ENCODE data around the gene MLX.
A peak's percentile ranks its signal among the peaks of the same experiment; 100 is the strongest.
"Not testable (repeated sequence)": the region's sequence is repeated elsewhere in the genome, so short reads cannot be mapped to it uniquely, and the experiment has no call there.

MLX gene

GRCh38 chr17:42544874-42545283 is 22.0 kb upstream of the MLX start:
- no peak overlapping the region for H3K27ac Mint-ChIP-seq
- peaks cover 8% of the 10 kb centered on the region for H3K36me3 Mint-ChIP-seq (ENCODE audit: low read depth)
- H3K4me3 Mint-ChIP-seq, result no peak overlapping the region
- H3K9me3 Mint-ChIP-seq, result no peaks in the 10 kb centered on the region
- H3K27me3 Mint-ChIP-seq (ENCODE audit: low read depth), result no peaks in the 10 kb centered on the region
- peaks cover 26% of the 10 kb centered on the region for H3K4me1 Mint-ChIP-seq (ENCODE audit: low read depth)

- not testable (repeated sequence) for H3K4me3 Mint-ChIP-seq
These were observed 21.0 kb upstream of the MLX start for GRCh38 chr17:42545755-42546505.

GRCh38 chr17:42547001-42547461 is 19.9 kb upstream of the MLX start:
- Mint-ChIP-seq H3K27ac (no peak overlapping the region), H3K4me1 (ENCODE audit: low read depth) (peaks cover 12% of the 10 kb centered on the region), H3K27me3 (ENCODE audit: low read depth) (no peaks in the 10 kb centered on the region), H3K4me3 (no peak overlapping the region), H3K9me3 (no peaks in the 10 kb centered on the region), H3K36me3 (ENCODE audit: low read depth) (peaks cover 3% of the 10 kb centered on the region)

More at GRCh38 chr17:42545755-42546505, 21.0 kb upstream of the MLX start:
- not testable (repeated sequence) for H3K27ac Mint-ChIP-seq; H3K27me3 Mint-ChIP-seq (ENCODE audit: low read depth); H3K9me3 Mint-ChIP-seq; H3K36me3 Mint-ChIP-seq (ENCODE audit: low read depth)
- H3K4me1 Mint-ChIP-seq (ENCODE audit: low read depth), result peaks cover 21% of the 10 kb centered on the region

- Mint-ChIP-seq H3K27ac (no peak overlapping the region), H3K27me3 (ENCODE audit: low read depth) (no peaks in the 10 kb centered on the region), H3K4me3 (no peak overlapping the region), H3K36me3 (ENCODE audit: low read depth) (peaks cover 3% of the 10 kb centered on the region), H3K9me3 (no peaks in the 10 kb centered on the region), H3K4me1 (ENCODE audit: low read depth) (peaks cover 12% of the 10 kb centered on the region)
These were observed 19.2 kb upstream of the MLX start for GRCh38 chr17:42547698-42548069.

GRCh38 chr17:42548070-42548837 is 18.6 kb upstream of the MLX start:
- H3K4me3 Mint-ChIP-seq, result no peak overlapping the region
- H3K4me1 Mint-ChIP-seq (ENCODE audit: low read depth), result peaks cover 10% of the 10 kb centered on the region
- no peaks in the 10 kb centered on the region for H3K27me3 Mint-ChIP-seq (ENCODE audit: low read depth)
- no peaks in the 10 kb centered on the region for H3K9me3 Mint-ChIP-seq
- H3K36me3 Mint-ChIP-seq (ENCODE audit: low read depth), result peaks cover 3% of the 10 kb centered on the region
- H3K27ac Mint-ChIP-seq, result no peak overlapping the region

GRCh38 chr17:42548993-42549755 is 17.7 kb upstream of the MLX start:
- H3K4me1 Mint-ChIP-seq (ENCODE audit: low read depth), result peaks cover 10% of the 10 kb centered on the region
- peaks cover 3% of the 10 kb centered on the region for H3K36me3 Mint-ChIP-seq (ENCODE audit: low read depth)
- peak overlapping the region; percentile 5 for H3K27ac Mint-ChIP-seq
- H3K9me3 Mint-ChIP-seq, result no peaks in the 10 kb centered on the region
- peak overlapping the region; percentile 35 for H3K4me3 Mint-ChIP-seq
- no peaks in the 10 kb centered on the region for H3K27me3 Mint-ChIP-seq (ENCODE audit: low read depth)

GRCh38 chr17:42552736-42553135 is 14.2 kb upstream of the MLX start, which contains the start of gene HSD17B1:
HSD17B1 (plus strand) TSS chr17:42552923; CDS start chr17:42552934, 11 bp downstream.
- H3K9me3 Mint-ChIP-seq; H3K36me3 Mint-ChIP-seq (ENCODE audit: low read depth); H3K27me3 Mint-ChIP-seq (ENCODE audit: low read depth): not testable (repeated sequence)
- peak within 1 kb of the TSS; percentile 92 for H3K27ac Mint-ChIP-seq
- peak within 1 kb of the TSS; percentile 94 for H3K4me3 Mint-ChIP-seq
- H3K4me1 Mint-ChIP-seq (ENCODE audit: low read depth), result peaks cover 21% of the 10 kb centered on the region

GRCh38 chr17:42553161-42553818 is 13.6 kb upstream of the MLX start:
- no peaks in the 10 kb centered on the region for H3K27me3 Mint-ChIP-seq (ENCODE audit: low read depth)
- peaks cover 3% of the 10 kb centered on the region for H3K36me3 Mint-ChIP-seq (ENCODE audit: low read depth)
- H3K4me3 Mint-ChIP-seq, result peak overlapping the region; percentile 94
- no peaks in the 10 kb centered on the region for H3K9me3 Mint-ChIP-seq
- peak overlapping the region; percentile 59 for H3K27ac Mint-ChIP-seq
- peaks cover 21% of the 10 kb centered on the region for H3K4me1 Mint-ChIP-seq (ENCODE audit: low read depth)

- no peaks in the 10 kb centered on the region for H3K27me3 Mint-ChIP-seq (ENCODE audit: low read depth)
- peak overlapping the region; percentile 94 for H3K4me3 Mint-ChIP-seq
- peak overlapping the region; percentile 92 for H3K27ac Mint-ChIP-seq
- peaks cover 3% of the 10 kb centered on the region for H3K36me3 Mint-ChIP-seq (ENCODE audit: low read depth)
- H3K4me1 Mint-ChIP-seq (ENCODE audit: low read depth), result peaks cover 19% of the 10 kb centered on the region
- no peaks in the 10 kb centered on the region for H3K9me3 Mint-ChIP-seq
These were observed 13.0 kb upstream of the MLX start for GRCh38 chr17:42553866-42554249.

- Mint-ChIP-seq H3K9me3 (no peaks in the 10 kb centered on the region), H3K36me3 (ENCODE audit: low read depth) (peaks cover 3% of the 10 kb centered on the region), H3K4me3 (peak overlapping the region; percentile 94), H3K27me3 (ENCODE audit: low read depth) (no peaks in the 10 kb centered on the region), H3K4me1 (ENCODE audit: low read depth) (peaks cover 14% of the 10 kb centered on the region), H3K27ac (peak overlapping the region; percentile 92)
These were observed 12.4 kb upstream of the MLX start for GRCh38 chr17:42554250-42555121.

GRCh38 chr17:42555122-42555622 is 11.7 kb upstream of the MLX start:
- Mint-ChIP-seq H3K9me3 (no peaks in the 10 kb centered on the region), H3K4me1 (ENCODE audit: low read depth) (peaks cover 14% of the 10 kb centered on the region), H3K4me3 (peak overlapping the region; percentile 94), H3K27ac (peak overlapping the region; percentile 92), H3K27me3 (ENCODE audit: low read depth) (no peaks in the 10 kb centered on the region), H3K36me3 (ENCODE audit: low read depth) (peaks cover 3% of the 10 kb centered on the region)

GRCh38 chr17:42555961-42556617 is 10.8 kb upstream of the MLX start:
- H3K4me1 Mint-ChIP-seq (ENCODE audit: low read depth), result peaks cover 13% of the 10 kb centered on the region
- H3K9me3 Mint-ChIP-seq; H3K27me3 Mint-ChIP-seq (ENCODE audit: low read depth); H3K36me3 Mint-ChIP-seq (ENCODE audit: low read depth); H3K27ac Mint-ChIP-seq: not testable (repeated sequence)
- peak overlapping the region; percentile 44 for H3K4me3 Mint-ChIP-seq

- Mint-ChIP-seq H3K27me3 (ENCODE audit: low read depth) (no peaks in the 10 kb centered on the region), H3K9me3 (no peaks in the 10 kb centered on the region), H3K36me3 (ENCODE audit: low read depth) (peaks cover 10% of the 10 kb centered on the region)
These were observed 7.8 kb upstream of the MLX start for GRCh38 chr17:42559075-42559474.

More at GRCh38 chr17:42559075-42559474, 7.8 kb upstream of the MLX start:
- H3K4me1 Mint-ChIP-seq (ENCODE audit: low read depth), result peaks cover 32% of the 10 kb centered on the region
- H3K4me3 Mint-ChIP-seq, result no peak overlapping the region
- no peak overlapping the region for H3K27ac Mint-ChIP-seq

Data from T-helper 1 cell treated with Interleukin-12 subunit alpha and Interleukin-12 subunit beta and Interleukin-4 antibody, amounts not matched to agents 30 μg/mL and 1 μg/mL, for 36 hours (primary cell).